IMR-90 (cell line): ENCODE results near the gene CCDC87. TPM values are rescaled to one million over a fixed set of nuclear protein-coding genes. Genes with fewer than 3 reads are reported as not detected.

Experiments
- ATAC-seq: fragments of 200-7000 bp; cut with Tn5 transposase; 2 replicates; pipeline ENCODE4 v1.9.1; 2020; ENCODE audit warnings: low read depth, mild to moderate bottlenecking, moderate library complexity
- BruUV-seq: library from RNA; stranded (reverse); fragments of 400-500 nt; replicated peaks from 2 replicates; lab custom pipeline; 2021; lab: Mats Ljungman, UMichigan
- CTCF ChIA-PET: fragments of 300-600 bp; formaldehyde crosslinking; extraction: SDS; loops from one replicate; lab custom pipeline; 2021; ENCODE audit warnings: antibody characterized with exemption; lab: Yijun Ruan, JAX
- POLR2A ChIA-PET: fragments of 300-600 bp; sonication (Branson Sonifier 250); formaldehyde crosslinking; loops from one replicate; lab custom pipeline; 2022; ENCODE audit warnings: antibody characterized with exemption; ENCODE audit not compliant: unreplicated experiment; lab: Charles Lee
- DNase-seq: peaks from one replicate; pipeline ENCODE4 v3.0.0; 2013
- H2AFZ ChIP-seq: replicated peaks from 2 replicates; pipeline ENCODE3; 2013; ENCODE audit warnings: low read length, mild to moderate bottlenecking; ENCODE audit not compliant: poor library complexity
- H2AK5ac ChIP-seq: 2 replicates; pipeline ENCODE4 v1.6.1; 2013; ENCODE audit warnings: low read depth, low read length, inconsistent platforms
- H2AK9ac ChIP-seq: replicated peaks from 2 replicates; pipeline ENCODE3; 2013; ENCODE audit warnings: mild to moderate bottlenecking, low read depth, low read length, moderate library complexity; ENCODE audit not compliant: poor library complexity
- H2BK120ac ChIP-seq: 2 replicates; pipeline ENCODE4 v1.6.1; 2013; ENCODE audit warnings: low read depth, low read length, inconsistent platforms
- H2BK15ac ChIP-seq: 3 replicates; pipeline ENCODE4 v1.6.1; 2013; ENCODE audit warnings: low read depth, low read length, inconsistent platforms
- H2BK20ac ChIP-seq: 2 replicates; pipeline ENCODE4 v1.6.1; 2013; ENCODE audit warnings: low read depth, mild to moderate bottlenecking, inconsistent platforms, low read length, moderate library complexity
- H2BK5ac ChIP-seq: 2 replicates; pipeline ENCODE4 v1.6.1; 2013; ENCODE audit warnings: mild to moderate bottlenecking, low read depth, low read length, inconsistent platforms; ENCODE audit not compliant: poor library complexity, severe bottlenecking
- H3K14ac ChIP-seq: replicated peaks from 2 replicates; pipeline ENCODE4 v1.6.1; 2013; ENCODE audit warnings: low read depth, low read length, inconsistent platforms
- H3K18ac ChIP-seq: 2 replicates; pipeline ENCODE4 v1.6.1; 2013; ENCODE audit warnings: low read depth, low read length, control low read depth
- H3K23ac ChIP-seq: 2 replicates; pipeline ENCODE4 v1.6.1; 2013; ENCODE audit warnings: low read depth, low read length, inconsistent platforms
- H3K27ac ChIP-seq: 2 replicates; pipeline ENCODE4 v1.5.1; 2013; ENCODE audit warnings: mild to moderate bottlenecking, control low read depth, low read length; ENCODE audit not compliant: insufficient read depth
- H3K27me3 ChIP-seq: 2 replicates; pipeline ENCODE4 v1.6.1; 2013; ENCODE audit warnings: low read length; ENCODE audit not compliant: control insufficient read depth, insufficient read depth
- H3K36me3 ChIP-seq: 2 replicates; pipeline ENCODE4 v1.6.1; 2013; ENCODE audit warnings: low read length, mixed read lengths; ENCODE audit not compliant: control insufficient read depth, insufficient read depth
- H3K4ac ChIP-seq: 2 replicates; pipeline ENCODE4 v1.6.1; 2013; ENCODE audit warnings: low read depth, low read length, inconsistent platforms
- H3K4me1 ChIP-seq: 2 replicates; pipeline ENCODE4 v1.6.1; 2013; ENCODE audit warnings: low read length, mixed read lengths; ENCODE audit not compliant: control insufficient read depth, insufficient read depth
- H3K4me2 ChIP-seq: 2 replicates; pipeline ENCODE4 v1.6.1; 2013; ENCODE audit warnings: low read depth, mild to moderate bottlenecking, control low read depth, low read length, moderate library complexity
- H3K4me3 ChIP-seq: 2 replicates; pipeline ENCODE4 v1.5.1; 2013; ENCODE audit warnings: low read depth, mild to moderate bottlenecking, control low read depth, low read length, moderate library complexity; ENCODE audit not compliant: insufficient read depth
- H3K56ac ChIP-seq: 2 replicates; pipeline ENCODE4 v1.6.1; 2013; ENCODE audit warnings: low read length, inconsistent platforms; ENCODE audit not compliant: insufficient read depth; ENCODE audit errors: extremely low read depth
- H3K79me1 ChIP-seq, 2 experiments: 2 replicates each; pipeline ENCODE4 v1.6.1; 2013; ENCODE audit warnings: low read length in 2 of 2, inconsistent platforms in 1 of 2, low read depth in 1 of 2
- H3K9ac ChIP-seq: 2 replicates; pipeline ENCODE4 v1.6.1; 2013; ENCODE audit warnings: low read depth, low read length, control low read depth
- H3K9me1 ChIP-seq: 2 replicates; pipeline ENCODE4 v1.6.1; 2013; ENCODE audit warnings: low read length, inconsistent platforms; ENCODE audit not compliant: insufficient read depth
- H3K9me3 ChIP-seq: 2 replicates; pipeline ENCODE4 v1.6.1; 2013; ENCODE audit warnings: low read length; ENCODE audit not compliant: control insufficient read depth, insufficient read depth
- H4K20me1 ChIP-seq: 2 replicates; pipeline ENCODE4 v1.6.1; 2013; ENCODE audit warnings: low read length, inconsistent platforms; ENCODE audit not compliant: insufficient read depth
- H4K5ac ChIP-seq: 2 replicates; pipeline ENCODE4 v1.6.1; 2013; ENCODE audit warnings: mild to moderate bottlenecking, low read depth, low read length, control low read depth
- H4K8ac ChIP-seq, 2 experiments: 2 replicates each; pipeline ENCODE4 v1.6.1; 2013; ENCODE audit warnings: low read depth in 2 of 2, low read length in 2 of 2, control low read depth in 1 of 2, inconsistent platforms in 1 of 2
- H4K91ac ChIP-seq: 2 replicates; pipeline ENCODE4 v1.6.1; 2013; ENCODE audit warnings: low read depth, low read length, inconsistent platforms; ENCODE audit not compliant: insufficient read depth
- BHLHE40 ChIP-seq: fragments of 150-350 bp; IDR thresholded peaks from 2 replicates; pipeline ENCODE4 v1.6.1; 2016; ENCODE audit warnings: mild to moderate bottlenecking, low read depth, low read length
- CEBPB ChIP-seq: IDR thresholded peaks from 2 replicates; pipeline ENCODE4 v1.6.1; 2012; ENCODE audit warnings: low read depth, low read length, improper control_type of control experiment
- CHD1 ChIP-seq: IDR thresholded peaks from 2 replicates; pipeline ENCODE4 v1.6.1; 2012; ENCODE audit warnings: low read depth, low read length, improper control_type of control experiment
- CTCF ChIP-seq: conservative IDR thresholded peaks from 2 replicates; pipeline ENCODE4 v1.5.1; 2012; ENCODE audit warnings: mild to moderate bottlenecking, low read depth, low read length, improper control_type of control experiment
- MAFK ChIP-seq: IDR thresholded peaks from 2 replicates; pipeline ENCODE4 v1.6.1; 2012; ENCODE audit warnings: low read depth, low read length, improper control_type of control experiment
- MXI1 ChIP-seq: IDR thresholded peaks from 2 replicates; pipeline ENCODE4 v1.6.1; 2012; ENCODE audit warnings: low read depth, mild to moderate bottlenecking, low read length, moderate library complexity, borderline replicate concordance
- NFE2L2 ChIP-seq: fragments of 150-350 bp; IDR thresholded peaks from 2 replicates; pipeline ENCODE4 v1.6.1; 2016; ENCODE audit warnings: low read depth, mild to moderate bottlenecking, low read length
- POLR2A ChIP-seq: IDR thresholded peaks from 2 replicates; pipeline ENCODE4 v1.6.1; 2012; ENCODE audit warnings: mild to moderate bottlenecking, low read depth, low read length
- RAD21 ChIP-seq: IDR thresholded peaks from 2 replicates; pipeline ENCODE4 v1.6.1; 2012; ENCODE audit warnings: low read length, improper control_type of control experiment
- RCOR1 ChIP-seq: IDR thresholded peaks from 2 replicates; pipeline ENCODE4 v1.6.1; 2012; ENCODE audit warnings: mild to moderate bottlenecking, low read length, improper control_type of control experiment; ENCODE audit not compliant: insufficient replicate concordance
- RFX5 ChIP-seq: IDR thresholded peaks from 2 replicates; pipeline ENCODE4 v1.8.0; 2012; ENCODE audit warnings: low read depth, mild to moderate bottlenecking, low read length, moderate library complexity
- SMC3 ChIP-seq: fragments of 150-350 bp; IDR thresholded peaks from 2 replicates; pipeline ENCODE4 v1.6.1; 2016; ENCODE audit warnings: low read depth, mild to moderate bottlenecking, antibody characterized with exemption, low read length, moderate library complexity
- WGBS, 2 experiments: methylation state at CpG; one replicate each; pipeline versions ENCODE4 v1.1.5 to v1.1.7; 2013; ENCODE audit warnings: missing lambda C conversion rate in 2 of 2; ENCODE audit not compliant: insufficient read length in 1 of 2; ENCODE audit errors: extremely low coverage in 2 of 2; 5-methylcytosine and 5-hydroxymethylcytosine counted together
- dilution Hi-C: fragments of 300-500 bp; cut with HindIII; formaldehyde crosslinking; loops from one replicate; pipeline ENCODE4 v1.14.3; 2018; ENCODE audit warnings: low sequenced_read_pairs; ENCODE audit not compliant: unreplicated experiment
- in situ Hi-C: fragments of 300-500 bp; cut with MboI; formaldehyde crosslinking; loops from 3 replicates; pipeline ENCODE4 v1.14.3; 2019; ENCODE audit warnings: low sequenced_read_pairs, inconsistent platforms, mixed read lengths
- intact Hi-C: fragments of 100-400 bp; cut with micrococcal nuclease; formaldehyde crosslinking; loops from 2 replicates; pipeline ENCODE4 v1.10.0; 2022
- polyA plus RNA-seq, 3 experiments: library from polyadenylated mRNA; depleted of rRNA; stranded (reverse); fragments of >200 nt; gene quantifications; 2 replicates each; pipeline ENCODE4 v1.2.3, GENCODE V29; 2012; ENCODE audit warnings: low replicate concordance in 1 of 3
- total RNA-seq: library from RNA; depleted of rRNA; stranded (reverse); fragments of >200 nt; gene quantifications from 2 replicates; pipeline ENCODE4 v1.2.3, GENCODE V29; 2012
- TF ChIP-seq, protein P1 (sequence below): fragments of 150-350 bp; IDR thresholded peaks from 2 replicates; pipeline ENCODE4 v1.6.1; 2016; ENCODE audit warnings: low read depth, mild to moderate bottlenecking, low read length, moderate library complexity, borderline replicate concordance
- TF ChIP-seq, protein P2 (sequence below): fragments of 150-350 bp; IDR thresholded peaks from 2 replicates; pipeline ENCODE4 v1.6.1; 2017; ENCODE audit warnings: mild to moderate bottlenecking, antibody characterized with exemption, low read length, low read depth

CCDC87 gene
- total and polyA plus RNA-seq, 2 of the 4 experiments (the other 2 are of a cell fraction): 0.18 to 0.19 TPM

DNA sequence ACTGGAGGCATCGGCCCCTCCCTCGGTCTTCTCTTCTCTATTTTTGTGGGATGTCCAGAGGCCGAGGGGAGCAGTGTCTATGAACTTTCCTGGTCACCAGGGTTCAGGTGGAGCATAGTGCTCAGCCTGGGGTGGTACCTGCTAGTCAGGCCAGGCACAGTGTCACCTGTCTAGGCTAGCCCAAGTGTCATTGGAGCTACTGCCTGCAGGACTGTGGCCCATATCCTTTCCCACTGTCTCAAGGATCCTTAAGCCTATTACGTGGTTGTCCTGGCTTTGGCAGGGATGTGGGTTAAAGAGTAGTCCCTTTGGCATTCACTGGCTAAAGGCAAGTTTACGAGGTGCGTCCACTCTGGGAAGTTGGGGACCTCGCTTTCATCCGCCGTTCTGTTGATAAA lies 32.9 kb upstream of the CCDC87 start:
- Histone ChIP-seq H3K56ac (no peak overlapping the region), H3K14ac (no peak overlapping the region), H4K20me1 (peaks cover 100% of the 10 kb centered on the region), H2AK5ac (no peak overlapping the region), H2BK15ac (no peak overlapping the region), H3K23ac (no peak overlapping the region), H3K4me2 (no peak overlapping the region), H2BK20ac (no peak overlapping the region), H3K27me3 (no peaks in the 10 kb centered on the region), H3K9me3 (no peaks in the 10 kb centered on the region), H4K91ac (no peak overlapping the region), H3K4me1 (peaks cover 2% of the 10 kb centered on the region; the same call in 1 of the 2 replicates), H3K9ac (no peak overlapping the region), H4K8ac (no peak overlapping the region), H4K5ac (no peak overlapping the region), H2AFZ (no peak overlapping the region), H3K9me1 (peaks cover 40% of the 10 kb centered on the region), H3K27ac (no peak overlapping the region), H2AK9ac (peak overlapping the region; percentile 5), H2BK5ac (no peak overlapping the region), H3K79me1 (peaks cover 28 to 82% of the 10 kb centered on the region in 2 experiments; a peak in 3 of 4 replicates), H2BK120ac (no peak overlapping the region), H3K4ac (no peak overlapping the region), H3K36me3 (peaks cover 69% of the 10 kb centered on the region), H3K18ac (no peak overlapping the region), H3K4me3 (no peak overlapping the region)
- DNase-seq: no peak
- ChIA-PET CTCF (no interaction called here), POLR2A (no interaction called here)
- in situ Hi-C loops (no loop called here), intact Hi-C loops (no loop called here), dilution Hi-C loops (no loop called here)
- TF ChIP-seq, protein P1, sequence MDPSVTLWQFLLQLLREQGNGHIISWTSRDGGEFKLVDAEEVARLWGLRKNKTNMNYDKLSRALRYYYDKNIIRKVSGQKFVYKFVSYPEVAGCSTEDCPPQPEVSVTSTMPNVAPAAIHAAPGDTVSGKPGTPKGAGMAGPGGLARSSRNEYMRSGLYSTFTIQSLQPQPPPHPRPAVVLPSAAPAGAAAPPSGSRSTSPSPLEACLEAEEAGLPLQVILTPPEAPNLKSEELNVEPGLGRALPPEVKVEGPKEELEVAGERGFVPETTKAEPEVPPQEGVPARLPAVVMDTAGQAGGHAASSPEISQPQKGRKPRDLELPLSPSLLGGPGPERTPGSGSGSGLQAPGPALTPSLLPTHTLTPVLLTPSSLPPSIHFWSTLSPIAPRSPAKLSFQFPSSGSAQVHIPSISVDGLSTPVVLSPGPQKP: no peak
- TF ChIP-seq BHLHE40 (no peak), MXI1 (no peak), RCOR1 (no peak), RFX5 (no peak), SMC3 (no peak), CTCF (no peak), RAD21 (no peak), CHD1 (no peak), CEBPB (no peak), MAFK (no peak), POLR2A (no peak), NFE2L2 (no peak)
- TF ChIP-seq, protein P2, sequence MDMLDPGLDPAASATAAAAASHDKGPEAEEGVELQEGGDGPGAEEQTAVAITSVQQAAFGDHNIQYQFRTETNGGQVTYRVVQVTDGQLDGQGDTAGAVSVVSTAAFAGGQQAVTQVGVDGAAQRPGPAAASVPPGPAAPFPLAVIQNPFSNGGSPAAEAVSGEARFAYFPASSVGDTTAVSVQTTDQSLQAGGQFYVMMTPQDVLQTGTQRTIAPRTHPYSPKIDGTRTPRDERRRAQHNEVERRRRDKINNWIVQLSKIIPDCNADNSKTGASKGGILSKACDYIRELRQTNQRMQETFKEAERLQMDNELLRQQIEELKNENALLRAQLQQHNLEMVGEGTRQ: no peak
- 100% methylated on average over 5 of the region's 9 CpGs; no CpG with 5 or more reads in 1 of the 2 experiments for WGBS, 2 experiments
- no peak for ATAC-seq
- no TSS peak for BruUV-seq
